GM23338 (cell line): ENCODE data around the gene TTC21B. TPM values are rescaled to one million over a fixed set of nuclear protein-coding genes. Genes with fewer than 3 reads are reported as not detected.

ENCODE experiments used
- ATAC-seq: fragments of 200-7000 bp; cut with Tn5 transposase; 3 replicates; pipeline ENCODE4 v1.9.1; 2020
- DNase-seq: peaks from one replicate; pipeline ENCODE4 v3.0.0-alpha.2; 2015; ENCODE audit warnings: low spot score
- H2AFZ ChIP-seq: fragments of 200-600 bp; sonication (generic); 2 replicates; pipeline ENCODE4 v1.8.0; 2016; ENCODE audit warnings: antibody characterized with exemption, mild to moderate bottlenecking, moderate library complexity
- H3F3A ChIP-seq: fragments of 200-600 bp; sonication (generic); replicated peaks from 2 replicates; pipeline ENCODE4 v1.8.0; 2017; ENCODE audit warnings: antibody characterized with exemption, mixed run types, low read depth
- H3K27ac ChIP-seq: fragments of 200-600 bp; sonication (generic); 2 replicates; pipeline ENCODE4 v1.6.1; 2016; ENCODE audit warnings: low read depth
- H3K27me3 ChIP-seq: fragments of 200-600 bp; sonication (generic); 2 replicates; pipeline ENCODE4 v1.8.0; 2016; ENCODE audit warnings: mild to moderate bottlenecking, mixed run types, moderate library complexity; ENCODE audit not compliant: insufficient read depth
- H3K36me3 ChIP-seq: fragments of 200-600 bp; sonication (generic); 2 replicates; pipeline ENCODE4 v1.8.0; 2016; ENCODE audit warnings: mild to moderate bottlenecking; ENCODE audit not compliant: insufficient read depth
- H3K4me1 ChIP-seq: fragments of 200-600 bp; sonication (generic); 2 replicates; pipeline ENCODE4 v1.8.0; 2016; ENCODE audit warnings: mild to moderate bottlenecking, moderate library complexity; ENCODE audit not compliant: insufficient read depth
- H3K4me2 ChIP-seq: fragments of 200-600 bp; sonication (generic); 2 replicates; pipeline ENCODE4 v1.7.1; 2017; ENCODE audit warnings: mixed run types
- H3K4me3 ChIP-seq: fragments of 200-600 bp; sonication (generic); 2 replicates; pipeline ENCODE4 v1.6.1; 2016; ENCODE audit warnings: mixed run types
- H3K79me2 ChIP-seq: fragments of 200-600 bp; sonication (generic); replicated peaks from 2 replicates; pipeline ENCODE4 v1.8.0; 2017; ENCODE audit warnings: mild to moderate bottlenecking; ENCODE audit not compliant: insufficient read depth
- H3K9me2 ChIP-seq: fragments of 200-600 bp; sonication (generic); 2 replicates; pipeline ENCODE4 v1.8.0; 2017; ENCODE audit not compliant: insufficient read depth
- H4K20me1 ChIP-seq: fragments of 200-600 bp; sonication (generic); replicated peaks from 2 replicates; pipeline ENCODE4 v1.8.0; 2017; ENCODE audit warnings: mild to moderate bottlenecking; ENCODE audit not compliant: insufficient read depth
- H3K27ac Mint-ChIP-seq: 2 replicates; pipeline ENCODE4 v1.8.0; 2020; ENCODE audit warnings: inconsistent platforms, mild to moderate bottlenecking, moderate library complexity, mixed read lengths
- H3K27me3 Mint-ChIP-seq: 3 replicates; pipeline ENCODE4 v1.8.0; 2022; ENCODE audit warnings: low read depth, mild to moderate bottlenecking, moderate library complexity, mixed read lengths, inconsistent platforms; ENCODE audit not compliant: insufficient read depth, poor library complexity
- H3K36me3 Mint-ChIP-seq: 3 replicates; pipeline ENCODE4 v1.8.0; 2021; ENCODE audit warnings: low read depth, mild to moderate bottlenecking, inconsistent platforms, moderate library complexity, mixed read lengths
- H3K4me1 Mint-ChIP-seq: 3 replicates; pipeline ENCODE4 v1.8.0; 2020; ENCODE audit warnings: mild to moderate bottlenecking, inconsistent platforms, mixed read lengths
- H3K4me3 Mint-ChIP-seq: 3 replicates; pipeline ENCODE4 v1.8.0; 2021; ENCODE audit warnings: moderate library complexity, mild to moderate bottlenecking, inconsistent platforms, mixed read lengths
- H3K9me3 Mint-ChIP-seq: 3 replicates; pipeline ENCODE4 v1.8.0; 2020; ENCODE audit warnings: moderate library complexity, mild to moderate bottlenecking, inconsistent platforms, mixed read lengths
- CREB1 ChIP-seq: fragments of 250-450 bp; sonication (Bioruptor Pico); IDR thresholded peaks from 2 replicates; pipeline ENCODE4 v1.5.0; 2020; ENCODE audit warnings: low read depth, mild to moderate bottlenecking, moderate library complexity
- ETS1 ChIP-seq: IDR thresholded peaks from 2 replicates; pipeline ENCODE4 v1.6.1; 2016; ENCODE audit warnings: antibody characterized with exemption
- EZH2 ChIP-seq: fragments of 200-600 bp; sonication (generic); IDR thresholded peaks from one replicate; pipeline ENCODE4 v1.8.0; 2017; ENCODE audit warnings: antibody characterized with exemption, mild to moderate bottlenecking, low read depth; ENCODE audit not compliant: unreplicated experiment
- EZH2phosphoT487 ChIP-seq: fragments of 200-600 bp; sonication (generic); IDR thresholded peaks from one replicate; pipeline ENCODE4 v1.8.1; 2018; ENCODE audit warnings: antibody characterized with exemption; ENCODE audit not compliant: unreplicated experiment
- JUNB ChIP-seq: IDR thresholded peaks from one replicate; pipeline ENCODE4 v1.6.1; 2016; ENCODE audit warnings: antibody characterized with exemption; ENCODE audit not compliant: unreplicated experiment
- NANOG ChIP-seq: IDR thresholded peaks from 2 replicates; pipeline ENCODE4 v1.6.1; 2016; ENCODE audit warnings: antibody characterized with exemption, borderline replicate concordance
- POLR2AphosphoS5 ChIP-seq: IDR thresholded peaks from 2 replicates; pipeline ENCODE4 v1.6.1; 2016; ENCODE audit warnings: antibody characterized with exemption, low read depth
- STAT1 ChIP-seq: IDR thresholded peaks from one replicate; pipeline ENCODE4 v1.6.1; 2016; ENCODE audit warnings: antibody characterized with exemption; ENCODE audit not compliant: unreplicated experiment
- ZNF114 ChIP-seq: fragments of 250-450 bp; sonication (Bioruptor Pico); IDR thresholded peaks from 2 replicates; pipeline ENCODE4 v1.5.0; 2020; ENCODE audit warnings: mild to moderate bottlenecking, moderate library complexity
- ZNF331 ChIP-seq: fragments of 250-450 bp; sonication (Bioruptor Pico); IDR thresholded peaks from 2 replicates; pipeline ENCODE4 v1.5.0; 2020; ENCODE audit warnings: low read depth, mild to moderate bottlenecking, moderate library complexity
- polyA plus RNA-seq: library from polyadenylated mRNA; unstranded; fragments of >200 nt; fragmentation: Nextera tagmentation; extraction: Ambion mirVana; gene quantifications from 2 replicates; pipeline ENCODE4 v1.2.1, GENCODE V29; 2016
- total RNA-seq: library from RNA; depleted of rRNA; stranded (reverse); fragments of >200 nt; shearing (Covaris generic); gene quantifications from 2 replicates; pipeline ENCODE4 v1.2.3, GENCODE V29; 2014
- TF ChIP-seq, protein P1 (sequence below), 2 experiments: fragments of 200-600 bp in 1 of 2; sonication (generic) in 1 of 2; conservative IDR thresholded peaks; 2 replicates each; pipeline versions ENCODE4 v1.5.1 to v1.6.1; 2016 to 2017; ENCODE audit warnings: antibody characterized with exemption in 2 of 2, low read depth in 2 of 2, mild to moderate bottlenecking in 2 of 2, moderate library complexity in 1 of 2
- TF ChIP-seq, protein P2 (sequence below): fragments of 250-450 bp; sonication (Bioruptor Pico); IDR thresholded peaks from 2 replicates; pipeline ENCODE4 v1.5.0; 2020; ENCODE audit warnings: mild to moderate bottlenecking, moderate library complexity
- TF ChIP-seq, protein P3 (sequence below): IDR thresholded peaks from one replicate; pipeline ENCODE4 v1.6.1; 2018; ENCODE audit warnings: antibody characterized with exemption; ENCODE audit not compliant: unreplicated experiment

The TTC21B gene
- total and polyA plus RNA-seq, 2 experiments from 2014 or later: 10.1 to 32.8 TPM

- Mint-ChIP-seq H3K36me3 (peaks cover 11% of the 10 kb centered on the region; the same call in 2 of the 3 replicates), H3K4me1 (no peaks in the 10 kb centered on the region), H3K27ac (no peak overlapping the region), H3K27me3 (no peaks in the 10 kb centered on the region), H3K4me3 (no peak overlapping the region), H3K9me3 (no peaks in the 10 kb centered on the region)
- Histone ChIP-seq H3K4me2 (no peak overlapping the region), H3K4me3 (no peak overlapping the region), H4K20me1 (no peaks in the 10 kb centered on the region), H3K36me3 (no peaks in the 10 kb centered on the region), H3K27ac (no peak overlapping the region), H3K79me2 (no peaks in the 10 kb centered on the region), H2AFZ (no peak overlapping the region), H3F3A (no peaks in the 10 kb centered on the region), H3K9me2 (no peaks in the 10 kb centered on the region), H3K27me3 (no peaks in the 10 kb centered on the region), H3K4me1 (no peaks in the 10 kb centered on the region)
- no peak for ATAC-seq
- DNase-seq: no peak
- TF ChIP-seq ZNF331 (CRISPR knock-in tag) (no peak), CREB1 (CRISPR knock-in tag) (no peak), ZNF114 (CRISPR knock-in tag) (no peak), JUNB (no peak), NANOG (no peak), STAT1 (no peak), POLR2AphosphoS5 (no peak), EZH2 (no peak), ETS1 (no peak), EZH2phosphoT487 (no peak)
- TF ChIP-seq, protein P1, sequence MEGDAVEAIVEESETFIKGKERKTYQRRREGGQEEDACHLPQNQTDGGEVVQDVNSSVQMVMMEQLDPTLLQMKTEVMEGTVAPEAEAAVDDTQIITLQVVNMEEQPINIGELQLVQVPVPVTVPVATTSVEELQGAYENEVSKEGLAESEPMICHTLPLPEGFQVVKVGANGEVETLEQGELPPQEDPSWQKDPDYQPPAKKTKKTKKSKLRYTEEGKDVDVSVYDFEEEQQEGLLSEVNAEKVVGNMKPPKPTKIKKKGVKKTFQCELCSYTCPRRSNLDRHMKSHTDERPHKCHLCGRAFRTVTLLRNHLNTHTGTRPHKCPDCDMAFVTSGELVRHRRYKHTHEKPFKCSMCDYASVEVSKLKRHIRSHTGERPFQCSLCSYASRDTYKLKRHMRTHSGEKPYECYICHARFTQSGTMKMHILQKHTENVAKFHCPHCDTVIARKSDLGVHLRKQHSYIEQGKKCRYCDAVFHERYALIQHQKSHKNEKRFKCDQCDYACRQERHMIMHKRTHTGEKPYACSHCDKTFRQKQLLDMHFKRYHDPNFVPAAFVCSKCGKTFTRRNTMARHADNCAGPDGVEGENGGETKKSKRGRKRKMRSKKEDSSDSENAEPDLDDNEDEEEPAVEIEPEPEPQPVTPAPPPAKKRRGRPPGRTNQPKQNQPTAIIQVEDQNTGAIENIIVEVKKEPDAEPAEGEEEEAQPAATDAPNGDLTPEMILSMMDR (conservative IDR thresholded peaks at IDR 0.05; ENCODE audit: low read depth in 2 of 2): no peak
- TF ChIP-seq, protein P2, sequence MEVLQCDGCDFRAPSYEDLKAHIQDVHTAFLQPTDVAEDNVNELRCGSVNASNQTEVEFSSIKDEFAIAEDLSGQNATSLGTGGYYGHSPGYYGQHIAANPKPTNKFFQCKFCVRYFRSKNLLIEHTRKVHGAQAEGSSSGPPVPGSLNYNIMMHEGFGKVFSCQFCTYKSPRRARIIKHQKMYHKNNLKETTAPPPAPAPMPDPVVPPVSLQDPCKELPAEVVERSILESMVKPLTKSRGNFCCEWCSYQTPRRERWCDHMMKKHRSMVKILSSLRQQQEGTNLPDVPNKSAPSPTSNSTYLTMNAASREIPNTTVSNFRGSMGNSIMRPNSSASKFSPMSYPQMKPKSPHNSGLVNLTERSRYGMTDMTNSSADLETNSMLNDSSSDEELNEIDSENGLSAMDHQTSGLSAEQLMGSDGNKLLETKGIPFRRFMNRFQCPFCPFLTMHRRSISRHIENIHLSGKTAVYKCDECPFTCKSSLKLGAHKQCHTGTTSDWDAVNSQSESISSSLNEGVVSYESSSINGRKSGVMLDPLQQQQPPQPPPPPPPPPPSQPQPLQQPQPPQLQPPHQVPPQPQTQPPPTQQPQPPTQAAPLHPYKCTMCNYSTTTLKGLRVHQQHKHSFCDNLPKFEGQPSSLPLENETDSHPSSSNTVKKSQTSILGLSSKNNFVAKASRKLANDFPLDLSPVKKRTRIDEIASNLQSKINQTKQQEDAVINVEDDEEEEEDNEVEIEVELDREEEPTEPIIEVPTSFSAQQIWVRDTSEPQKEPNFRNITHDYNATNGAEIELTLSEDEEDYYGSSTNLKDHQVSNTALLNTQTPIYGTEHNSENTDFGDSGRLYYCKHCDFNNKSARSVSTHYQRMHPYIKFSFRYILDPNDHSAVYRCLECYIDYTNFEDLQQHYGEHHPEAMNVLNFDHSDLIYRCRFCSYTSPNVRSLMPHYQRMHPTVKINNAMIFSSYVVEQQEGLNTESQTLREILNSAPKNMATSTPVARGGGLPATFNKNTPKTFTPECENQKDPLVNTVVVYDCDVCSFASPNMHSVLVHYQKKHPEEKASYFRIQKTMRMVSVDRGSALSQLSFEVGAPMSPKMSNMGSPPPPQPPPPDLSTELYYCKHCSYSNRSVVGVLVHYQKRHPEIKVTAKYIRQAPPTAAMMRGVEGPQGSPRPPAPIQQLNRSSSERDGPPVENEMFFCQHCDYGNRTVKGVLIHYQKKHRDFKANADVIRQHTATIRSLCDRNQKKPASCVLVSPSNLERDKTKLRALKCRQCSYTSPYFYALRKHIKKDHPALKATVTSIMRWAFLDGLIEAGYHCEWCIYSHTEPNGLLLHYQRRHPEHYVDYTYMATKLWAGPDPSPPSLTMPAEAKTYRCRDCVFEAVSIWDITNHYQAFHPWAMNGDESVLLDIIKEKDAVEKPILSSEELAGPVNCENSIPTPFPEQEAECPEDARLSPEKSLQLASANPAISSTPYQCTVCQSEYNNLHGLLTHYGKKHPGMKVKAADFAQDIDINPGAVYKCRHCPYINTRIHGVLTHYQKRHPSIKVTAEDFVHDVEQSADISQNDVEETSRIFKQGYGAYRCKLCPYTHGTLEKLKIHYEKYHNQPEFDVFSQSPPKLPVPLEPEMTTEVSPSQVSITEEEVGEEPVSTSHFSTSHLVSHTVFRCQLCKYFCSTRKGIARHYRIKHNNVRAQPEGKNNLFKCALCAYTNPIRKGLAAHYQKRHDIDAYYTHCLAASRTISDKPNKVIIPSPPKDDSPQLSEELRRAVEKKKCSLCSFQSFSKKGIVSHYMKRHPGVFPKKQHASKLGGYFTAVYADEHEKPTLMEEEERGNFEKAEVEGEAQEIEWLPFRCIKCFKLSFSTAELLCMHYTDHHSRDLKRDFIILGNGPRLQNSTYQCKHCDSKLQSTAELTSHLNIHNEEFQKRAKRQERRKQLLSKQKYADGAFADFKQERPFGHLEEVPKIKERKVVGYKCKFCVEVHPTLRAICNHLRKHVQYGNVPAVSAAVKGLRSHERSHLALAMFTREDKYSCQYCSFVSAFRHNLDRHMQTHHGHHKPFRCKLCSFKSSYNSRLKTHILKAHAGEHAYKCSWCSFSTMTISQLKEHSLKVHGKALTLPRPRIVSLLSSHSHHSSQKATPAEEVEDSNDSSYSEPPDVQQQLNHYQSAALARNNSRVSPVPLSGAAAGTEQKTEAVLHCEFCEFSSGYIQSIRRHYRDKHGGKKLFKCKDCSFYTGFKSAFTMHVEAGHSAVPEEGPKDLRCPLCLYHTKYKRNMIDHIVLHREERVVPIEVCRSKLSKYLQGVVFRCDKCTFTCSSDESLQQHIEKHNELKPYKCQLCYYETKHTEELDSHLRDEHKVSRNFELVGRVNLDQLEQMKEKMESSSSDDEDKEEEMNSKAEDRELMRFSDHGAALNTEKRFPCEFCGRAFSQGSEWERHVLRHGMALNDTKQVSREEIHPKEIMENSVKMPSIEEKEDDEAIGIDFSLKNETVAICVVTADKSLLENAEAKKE (CRISPR knock-in tag): no peak
- TF ChIP-seq, protein P3, sequence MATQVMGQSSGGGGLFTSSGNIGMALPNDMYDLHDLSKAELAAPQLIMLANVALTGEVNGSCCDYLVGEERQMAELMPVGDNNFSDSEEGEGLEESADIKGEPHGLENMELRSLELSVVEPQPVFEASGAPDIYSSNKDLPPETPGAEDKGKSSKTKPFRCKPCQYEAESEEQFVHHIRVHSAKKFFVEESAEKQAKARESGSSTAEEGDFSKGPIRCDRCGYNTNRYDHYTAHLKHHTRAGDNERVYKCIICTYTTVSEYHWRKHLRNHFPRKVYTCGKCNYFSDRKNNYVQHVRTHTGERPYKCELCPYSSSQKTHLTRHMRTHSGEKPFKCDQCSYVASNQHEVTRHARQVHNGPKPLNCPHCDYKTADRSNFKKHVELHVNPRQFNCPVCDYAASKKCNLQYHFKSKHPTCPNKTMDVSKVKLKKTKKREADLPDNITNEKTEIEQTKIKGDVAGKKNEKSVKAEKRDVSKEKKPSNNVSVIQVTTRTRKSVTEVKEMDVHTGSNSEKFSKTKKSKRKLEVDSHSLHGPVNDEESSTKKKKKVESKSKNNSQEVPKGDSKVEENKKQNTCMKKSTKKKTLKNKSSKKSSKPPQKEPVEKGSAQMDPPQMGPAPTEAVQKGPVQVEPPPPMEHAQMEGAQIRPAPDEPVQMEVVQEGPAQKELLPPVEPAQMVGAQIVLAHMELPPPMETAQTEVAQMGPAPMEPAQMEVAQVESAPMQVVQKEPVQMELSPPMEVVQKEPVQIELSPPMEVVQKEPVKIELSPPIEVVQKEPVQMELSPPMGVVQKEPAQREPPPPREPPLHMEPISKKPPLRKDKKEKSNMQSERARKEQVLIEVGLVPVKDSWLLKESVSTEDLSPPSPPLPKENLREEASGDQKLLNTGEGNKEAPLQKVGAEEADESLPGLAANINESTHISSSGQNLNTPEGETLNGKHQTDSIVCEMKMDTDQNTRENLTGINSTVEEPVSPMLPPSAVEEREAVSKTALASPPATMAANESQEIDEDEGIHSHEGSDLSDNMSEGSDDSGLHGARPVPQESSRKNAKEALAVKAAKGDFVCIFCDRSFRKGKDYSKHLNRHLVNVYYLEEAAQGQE: no peak
Observed at GRCh38 chr2:165886487-165887146, 67.0 kb downstream of the TTC21B start.
